ENCODE data around the gene ETS1.

Gene ETS1

DNA sequence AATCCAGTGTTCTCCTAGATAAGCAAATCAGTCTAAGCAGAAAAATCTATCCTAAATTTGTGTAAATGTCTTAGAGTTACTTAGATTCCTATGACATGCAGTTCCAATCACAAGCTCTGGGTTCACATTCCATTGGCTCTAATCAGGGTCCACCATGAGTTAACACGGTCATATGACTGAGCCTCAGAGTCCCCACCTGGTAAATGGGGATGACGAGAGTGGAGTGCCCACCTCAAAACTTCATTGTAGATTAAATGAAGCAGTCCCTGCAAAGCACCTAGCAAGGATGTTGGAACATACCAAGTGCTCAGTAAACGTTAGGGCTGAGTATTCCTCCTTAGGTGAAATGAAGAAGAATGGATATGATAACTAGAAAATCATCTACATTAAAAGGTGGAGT lies 3.1 kb downstream of the ETS1 start:
- TF ChIP-seq FOXP2 (optimal IDR thresholded peaks at IDR 0.05; ENCODE audit: borderline replicate concordance, extremely low read depth, extremely low read length, insufficient read depth) (no peak), SIN3A (IDR thresholded peaks at IDR 0.05; ENCODE audit: borderline replicate concordance, insufficient read depth, low read length) (no peak), POLR2AphosphoS5 (IDR thresholded peaks at IDR 0.05; ENCODE audit: low read depth, low read length) (no peak), TAF1 (IDR thresholded peaks at IDR 0.05; ENCODE audit: borderline replicate concordance, insufficient read depth, low read length) (no peak)
- TF ChIP-seq, protein P1, sequence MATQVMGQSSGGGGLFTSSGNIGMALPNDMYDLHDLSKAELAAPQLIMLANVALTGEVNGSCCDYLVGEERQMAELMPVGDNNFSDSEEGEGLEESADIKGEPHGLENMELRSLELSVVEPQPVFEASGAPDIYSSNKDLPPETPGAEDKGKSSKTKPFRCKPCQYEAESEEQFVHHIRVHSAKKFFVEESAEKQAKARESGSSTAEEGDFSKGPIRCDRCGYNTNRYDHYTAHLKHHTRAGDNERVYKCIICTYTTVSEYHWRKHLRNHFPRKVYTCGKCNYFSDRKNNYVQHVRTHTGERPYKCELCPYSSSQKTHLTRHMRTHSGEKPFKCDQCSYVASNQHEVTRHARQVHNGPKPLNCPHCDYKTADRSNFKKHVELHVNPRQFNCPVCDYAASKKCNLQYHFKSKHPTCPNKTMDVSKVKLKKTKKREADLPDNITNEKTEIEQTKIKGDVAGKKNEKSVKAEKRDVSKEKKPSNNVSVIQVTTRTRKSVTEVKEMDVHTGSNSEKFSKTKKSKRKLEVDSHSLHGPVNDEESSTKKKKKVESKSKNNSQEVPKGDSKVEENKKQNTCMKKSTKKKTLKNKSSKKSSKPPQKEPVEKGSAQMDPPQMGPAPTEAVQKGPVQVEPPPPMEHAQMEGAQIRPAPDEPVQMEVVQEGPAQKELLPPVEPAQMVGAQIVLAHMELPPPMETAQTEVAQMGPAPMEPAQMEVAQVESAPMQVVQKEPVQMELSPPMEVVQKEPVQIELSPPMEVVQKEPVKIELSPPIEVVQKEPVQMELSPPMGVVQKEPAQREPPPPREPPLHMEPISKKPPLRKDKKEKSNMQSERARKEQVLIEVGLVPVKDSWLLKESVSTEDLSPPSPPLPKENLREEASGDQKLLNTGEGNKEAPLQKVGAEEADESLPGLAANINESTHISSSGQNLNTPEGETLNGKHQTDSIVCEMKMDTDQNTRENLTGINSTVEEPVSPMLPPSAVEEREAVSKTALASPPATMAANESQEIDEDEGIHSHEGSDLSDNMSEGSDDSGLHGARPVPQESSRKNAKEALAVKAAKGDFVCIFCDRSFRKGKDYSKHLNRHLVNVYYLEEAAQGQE (IDR thresholded peaks at IDR 0.05; ENCODE audit: insufficient read depth in 1 of 2, low read depth in 2 of 2, low read length in 2 of 2): no peak

DNA sequence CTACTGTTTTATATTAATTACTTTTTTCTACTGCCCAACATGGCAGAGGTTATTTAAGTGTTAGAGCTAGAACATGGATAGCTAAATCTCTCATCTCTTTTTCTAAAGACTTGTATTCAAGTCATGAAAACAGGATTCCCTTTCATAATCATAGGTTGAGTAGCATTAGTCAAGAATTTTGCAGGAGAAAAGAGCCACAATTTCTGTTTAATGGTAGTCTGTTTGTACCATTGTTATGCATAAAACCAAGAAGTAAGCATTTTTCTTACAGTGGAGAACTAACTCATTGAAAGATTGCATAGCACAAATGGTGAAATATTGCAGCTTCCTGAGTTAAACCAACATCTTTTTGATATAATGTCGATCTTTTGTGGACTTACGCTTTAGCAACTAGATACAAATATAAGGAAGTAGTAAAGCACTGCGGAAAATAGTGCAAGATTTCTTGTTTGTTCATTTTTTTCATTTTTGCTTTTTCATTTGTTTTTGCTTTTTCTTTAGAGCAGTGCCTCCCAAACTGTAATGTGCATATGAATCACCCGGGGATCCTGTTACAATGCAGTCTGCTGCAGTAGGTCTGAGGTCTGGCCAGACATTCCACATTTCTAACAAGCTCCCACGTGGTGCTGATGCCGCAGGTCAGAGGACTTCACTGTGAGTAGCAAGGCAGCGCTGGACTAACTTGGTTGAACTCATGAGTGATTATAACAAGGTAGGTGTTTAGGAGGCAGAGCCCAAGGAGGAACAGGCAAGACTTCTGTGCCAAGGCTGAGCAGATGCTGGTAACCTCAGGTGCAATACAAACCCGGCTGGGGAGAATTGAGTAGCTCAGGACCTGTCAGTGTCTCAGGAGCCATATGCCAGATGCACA lies 4.6 kb downstream of the ETS1 start:
- TF ChIP-seq FOXP2 (optimal IDR thresholded peaks at IDR 0.05; ENCODE audit: borderline replicate concordance, extremely low read depth, extremely low read length, insufficient read depth) (peak; percentile 23), POLR2AphosphoS5 (IDR thresholded peaks at IDR 0.05; ENCODE audit: low read depth, low read length) (no peak), SIN3A (IDR thresholded peaks at IDR 0.05; ENCODE audit: borderline replicate concordance, insufficient read depth, low read length) (peak; percentile 40; the same call in 1 of the 2 replicates)
- TF ChIP-seq, protein P1 (IDR thresholded peaks at IDR 0.05; ENCODE audit: insufficient read depth in 1 of 2, low read depth in 2 of 2, low read length in 2 of 2): peak in 1 of 2 experiments; percentile 20; a peak in 1 of 4 replicates

GRCh38 chr11:128581561-128582272 lies 5.6 kb downstream of the ETS1 start:
- TF ChIP-seq FOXP2 (optimal IDR thresholded peaks at IDR 0.05; ENCODE audit: borderline replicate concordance, extremely low read depth, extremely low read length, insufficient read depth) (no peak), SIN3A (IDR thresholded peaks at IDR 0.05; ENCODE audit: borderline replicate concordance, insufficient read depth, low read length) (no peak), TAF1 (IDR thresholded peaks at IDR 0.05; ENCODE audit: borderline replicate concordance, insufficient read depth, low read length) (no peak), POLR2AphosphoS5 (IDR thresholded peaks at IDR 0.05; ENCODE audit: low read depth, low read length) (no peak)
- TF ChIP-seq, protein P1 (IDR thresholded peaks at IDR 0.05; ENCODE audit: insufficient read depth in 1 of 2, low read depth in 2 of 2, low read length in 2 of 2): no peak

DNA sequence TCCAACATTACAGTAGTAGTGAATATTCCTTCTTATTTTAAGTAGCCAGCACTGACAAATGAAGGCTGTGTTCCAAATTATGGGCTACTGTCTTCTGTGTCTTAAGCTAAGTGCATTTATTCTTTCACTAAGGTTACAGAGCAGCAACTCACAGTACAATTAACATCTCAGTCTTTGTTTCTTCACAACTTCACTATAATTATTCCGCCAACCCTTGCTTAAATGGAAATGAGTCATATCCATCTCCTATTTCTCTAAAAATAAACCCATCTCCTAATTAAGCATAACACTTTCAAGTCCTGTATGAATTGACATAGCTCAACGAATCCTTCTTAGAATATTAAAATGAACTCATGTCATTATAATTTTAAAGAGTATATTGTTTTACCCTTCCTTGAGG lies 6.7 kb downstream of the ETS1 start:
- TF ChIP-seq SIN3A (IDR thresholded peaks at IDR 0.05; ENCODE audit: borderline replicate concordance, insufficient read depth, low read length): no peak
- TF ChIP-seq, protein P1 (IDR thresholded peaks at IDR 0.05; ENCODE audit: insufficient read depth in 1 of 2, low read depth in 2 of 2, low read length in 2 of 2): no peak
- no peak for TF ChIP-seq FOXP2 (optimal IDR thresholded peaks at IDR 0.05; ENCODE audit: borderline replicate concordance, extremely low read depth, extremely low read length, insufficient read depth)
- no peak for TF ChIP-seq POLR2AphosphoS5 (IDR thresholded peaks at IDR 0.05; ENCODE audit: low read depth, low read length)
